Measurements from ENCODE around the gene CACNA1S. TPM values are rescaled to one million over a fixed set of nuclear protein-coding genes. Genes with fewer than 3 reads are reported as not detected.

The CACNA1S gene
- total and polyA plus RNA-seq, 2 of the 8 experiments (the other 6 are each of a cell fraction or from before 2014, with no cell fraction given) = 0.06 TPM; not detected in 1

DNA sequence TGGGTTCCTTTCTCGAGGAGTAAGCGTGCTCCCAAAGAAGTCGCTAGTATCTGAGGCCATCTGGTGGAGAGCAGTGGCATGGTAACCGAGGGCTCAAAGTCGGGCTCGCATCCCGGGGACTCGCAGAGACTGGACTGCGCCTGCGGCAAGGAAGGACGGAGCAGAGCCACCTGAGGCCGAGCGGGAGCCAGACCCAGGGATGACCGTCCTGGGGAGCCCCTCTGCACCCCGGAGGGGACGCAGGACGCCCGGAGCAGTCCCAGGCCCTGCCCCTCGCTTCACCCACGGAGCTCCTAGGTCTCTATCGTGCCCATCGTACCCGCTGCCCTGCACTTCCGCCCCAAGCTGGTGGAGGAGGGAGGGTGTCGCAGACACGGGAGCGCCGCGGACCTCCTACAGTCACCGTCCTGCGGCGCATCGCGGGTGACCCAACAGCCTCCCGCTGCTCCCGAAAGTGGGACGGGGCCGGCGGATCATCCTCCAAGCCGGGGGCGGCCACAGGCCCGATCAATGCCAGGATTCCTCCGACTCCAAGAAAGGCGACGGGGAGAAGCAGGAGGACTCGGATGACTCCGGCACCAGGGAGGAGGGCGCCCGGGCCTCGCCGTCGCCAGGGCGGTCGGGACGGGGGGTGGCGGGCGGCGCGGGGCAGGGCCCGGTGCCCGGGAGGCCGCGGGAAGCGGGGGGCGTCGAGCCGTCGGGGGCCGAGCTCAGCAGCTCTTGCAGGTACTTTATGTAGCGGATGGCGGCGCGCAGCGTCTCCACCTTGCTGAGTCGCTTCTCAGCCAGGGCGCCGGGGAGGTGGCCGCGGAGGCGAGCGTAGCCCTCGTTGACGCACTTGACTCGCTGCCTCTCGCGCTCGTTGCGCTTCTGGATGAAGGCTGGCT is 2.3 kb upstream of the CACNA1S start (continued):
- TF ChIP-seq CHD7 (IDR thresholded peaks at IDR 0.05; ENCODE audit: insufficient replicate concordance, low read length) = no peak
- peak in 1 of 2 experiments; percentile 38; a peak in 1 of 4 replicates for TF ChIP-seq SIN3A (conservative IDR thresholded peaks at IDR 0.05 in 1 of 2, IDR thresholded peaks at IDR 0.05 in 1 of 2; ENCODE audit: low read depth in 1 of 2, low read length in 2 of 2)
- TF ChIP-seq SP1 (IDR thresholded peaks at IDR 0.05; ENCODE audit: low read depth, low read length) = no peak
- TF ChIP-seq SIX5 (IDR thresholded peaks at IDR 0.05; ENCODE audit: low read depth, low read length) = no peak
- peak in 1 of 2 experiments; percentile 77; a peak in 2 of 3 replicates for TF ChIP-seq POLR2A (IDR thresholded peaks at IDR 0.05; ENCODE audit: control extremely low read depth in 1 of 2, low read depth in 2 of 2, low read length in 2 of 2)
- TF ChIP-seq KDM5A (IDR thresholded peaks at IDR 0.05; ENCODE audit: low read length) = no peak
- TF ChIP-seq CBX8 (IDR thresholded peaks at IDR 0.05; ENCODE audit: borderline replicate concordance, low read depth, low read length) = no peak
- TF ChIP-seq NANOG (IDR thresholded peaks at IDR 0.05; ENCODE audit: insufficient read depth, low read depth, low read length, poor library complexity, severe bottlenecking) = no peak
- TF ChIP-seq SIRT6 (IDR thresholded peaks at IDR 0.05; ENCODE audit: low read length) = no peak
- TF ChIP-seq RFX5 (IDR thresholded peaks at IDR 0.05; ENCODE audit: borderline replicate concordance, low read depth, low read length) = no peak

Data from H1 (cell line).